Measurements from ENCODE around the gene RGS6.

Gene RGS6

DNA sequence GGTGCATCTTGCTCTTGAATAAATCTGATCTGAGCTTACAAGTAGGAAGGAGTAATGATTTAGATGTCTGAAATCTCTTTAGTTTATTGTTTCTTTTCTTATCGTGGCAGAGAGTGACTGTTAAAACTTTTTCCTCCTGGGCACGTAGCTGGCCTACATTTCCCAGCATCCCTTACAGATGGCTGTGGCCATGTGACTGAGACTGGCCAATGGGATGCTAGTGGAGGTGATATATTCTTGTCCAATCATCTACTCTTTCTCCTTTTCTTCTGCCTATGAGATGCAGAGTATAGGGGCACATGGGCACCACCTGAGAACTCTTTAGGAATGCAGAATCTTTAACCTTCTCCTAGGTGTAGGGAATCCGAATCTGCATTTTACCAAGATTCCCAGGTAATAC is 237.3 kb downstream of the RGS6 start:
- DNase-seq = no peak

DNA sequence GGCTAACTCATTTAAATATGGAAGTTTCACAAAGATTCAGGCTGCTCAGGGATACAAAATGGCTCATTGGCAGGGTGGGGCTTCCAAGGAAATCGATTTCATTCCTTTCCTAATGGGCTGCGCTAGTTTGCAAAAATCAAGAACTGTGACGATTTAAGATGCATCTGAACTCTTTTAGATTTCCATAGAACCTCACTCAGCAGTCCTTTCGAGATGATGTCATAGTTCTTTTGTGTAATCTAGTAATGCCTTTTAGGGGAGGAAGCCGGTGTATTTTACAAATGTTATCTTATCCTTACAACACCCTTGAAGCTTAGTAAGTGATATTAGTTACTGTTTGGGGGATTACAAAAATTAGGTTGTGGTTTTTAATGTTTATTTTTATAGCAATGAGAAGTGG is 239.8 kb downstream of the RGS6 start:
- DNase-seq = no peak

DNA sequence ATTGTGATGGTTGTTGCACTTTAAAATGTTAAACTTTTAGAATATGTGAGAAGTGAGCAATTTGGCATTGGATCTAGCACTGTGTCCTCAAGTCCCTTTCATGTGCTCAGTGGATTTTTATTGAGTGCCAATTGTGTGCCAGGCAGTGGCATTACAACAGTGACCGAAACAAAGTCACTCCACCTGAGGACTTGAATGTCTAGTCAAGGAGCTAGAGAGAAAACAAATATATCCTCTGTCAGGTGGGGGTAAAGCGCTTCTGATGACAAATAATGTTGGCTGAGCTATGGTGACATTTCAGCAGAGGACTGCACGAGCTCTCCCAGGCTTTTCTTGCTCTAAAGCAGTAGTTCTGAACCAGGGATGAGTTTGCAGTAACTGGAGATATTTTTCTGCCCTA is 240.4 kb downstream of the RGS6 start:
- no peak for DNase-seq

DNA sequence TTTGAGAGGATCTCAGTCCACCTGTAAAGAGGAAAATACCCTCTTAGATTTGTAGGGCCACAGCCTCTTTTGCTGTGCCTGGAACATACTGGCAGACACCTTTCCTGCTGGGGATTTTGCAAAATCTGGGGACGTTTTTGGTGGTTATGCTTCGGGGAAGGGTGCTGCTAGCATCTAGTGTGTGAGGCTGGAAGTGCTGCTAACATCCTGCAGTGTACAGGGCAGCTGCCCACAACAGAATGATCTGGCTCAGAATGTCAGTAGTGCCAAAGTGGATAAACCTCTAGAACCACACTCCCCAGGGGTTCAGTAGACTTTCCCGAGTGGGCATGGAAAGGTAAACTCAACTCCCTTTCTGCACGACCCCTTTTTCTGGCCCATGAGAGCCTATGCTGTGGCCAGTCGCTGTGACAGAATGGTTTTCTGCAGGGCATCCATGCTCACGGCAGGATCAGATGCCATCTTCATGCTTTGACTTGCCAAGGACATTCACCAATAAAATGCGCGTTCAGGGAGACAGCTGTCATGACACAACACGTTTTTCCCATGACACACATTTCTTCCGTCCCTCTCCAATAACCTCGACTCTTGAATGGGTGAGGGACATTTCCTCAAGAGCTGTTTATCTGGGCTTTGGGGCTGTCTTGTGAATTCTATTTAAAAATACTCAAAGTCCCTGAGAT is 240.9 kb downstream of the RGS6 start:
- no peak for DNase-seq

DNA sequence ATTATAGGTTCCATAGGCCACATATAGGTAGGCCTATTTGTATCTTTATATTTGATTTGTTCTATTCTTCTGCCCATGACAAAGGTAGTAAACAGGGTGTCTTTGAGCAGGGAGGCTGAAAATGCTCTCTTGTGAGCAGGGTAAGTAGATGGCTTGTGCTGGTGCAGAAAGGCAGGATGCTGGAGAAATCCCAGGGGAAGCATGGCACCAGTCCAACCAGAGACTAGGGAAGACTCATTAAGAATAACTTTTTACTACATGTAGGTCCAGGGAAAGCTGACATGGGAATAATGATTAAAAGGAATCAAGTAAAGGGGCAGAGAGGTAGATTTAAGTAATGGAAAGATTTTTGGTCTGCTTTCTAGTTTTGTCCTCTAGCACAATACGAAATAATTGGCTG is 245.0 kb downstream of the RGS6 start:
- no peak for DNase-seq

DNA sequence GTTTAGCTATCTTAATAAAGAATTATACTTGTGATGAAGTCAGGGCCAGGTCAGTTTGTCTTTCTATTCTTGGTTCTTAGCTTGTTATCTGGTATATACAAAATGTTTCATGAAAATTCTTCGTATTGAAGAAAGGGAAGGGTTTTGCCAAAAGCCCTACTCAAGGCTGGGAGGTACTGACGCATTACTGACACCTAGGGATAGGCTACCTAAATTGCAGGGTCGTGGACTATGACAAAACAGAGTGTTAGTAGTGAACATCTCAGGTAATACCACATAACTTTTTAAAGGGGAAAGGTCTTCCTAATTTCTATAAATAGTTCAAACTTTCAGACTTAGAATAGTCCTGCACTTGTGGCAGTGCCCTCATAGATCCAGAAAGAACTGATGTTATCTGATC is 246.3 kb downstream of the RGS6 start:
- no peak for DNase-seq

DNA sequence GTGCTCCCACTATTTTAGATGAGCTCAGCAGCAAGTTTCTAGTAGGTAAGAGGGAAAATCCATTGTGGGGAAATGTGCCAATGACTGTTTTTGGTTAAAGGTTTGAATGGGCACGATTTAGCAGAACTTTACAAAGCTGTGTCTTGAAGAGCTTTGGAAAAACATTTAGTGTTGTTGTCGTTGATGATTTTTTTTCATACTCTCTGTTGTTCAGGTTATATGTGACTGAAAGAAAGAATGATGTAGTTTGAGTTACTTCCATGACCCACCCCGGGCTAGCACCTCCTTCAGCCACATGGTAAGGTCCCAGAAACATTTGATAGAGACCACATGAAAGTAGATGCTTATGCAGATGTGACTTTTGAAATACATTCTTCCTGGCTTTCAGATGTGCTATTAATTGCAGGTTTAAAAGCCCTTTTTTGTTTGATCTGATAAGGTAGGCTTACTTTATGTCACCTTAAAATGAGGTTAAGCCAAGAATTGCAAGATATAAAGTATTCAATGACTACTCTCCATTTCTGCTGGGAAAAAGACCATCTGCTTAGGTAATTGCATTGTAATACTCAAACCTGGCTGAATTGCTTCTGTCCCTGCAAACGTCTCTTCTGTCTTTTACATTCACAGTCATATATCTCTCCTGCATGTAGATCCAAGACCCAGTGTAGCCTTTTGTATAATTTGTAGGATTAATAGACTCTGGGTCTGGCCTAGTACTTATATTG is 250.6 kb downstream of the RGS6 start:
- no peak for DNase-seq

DNA sequence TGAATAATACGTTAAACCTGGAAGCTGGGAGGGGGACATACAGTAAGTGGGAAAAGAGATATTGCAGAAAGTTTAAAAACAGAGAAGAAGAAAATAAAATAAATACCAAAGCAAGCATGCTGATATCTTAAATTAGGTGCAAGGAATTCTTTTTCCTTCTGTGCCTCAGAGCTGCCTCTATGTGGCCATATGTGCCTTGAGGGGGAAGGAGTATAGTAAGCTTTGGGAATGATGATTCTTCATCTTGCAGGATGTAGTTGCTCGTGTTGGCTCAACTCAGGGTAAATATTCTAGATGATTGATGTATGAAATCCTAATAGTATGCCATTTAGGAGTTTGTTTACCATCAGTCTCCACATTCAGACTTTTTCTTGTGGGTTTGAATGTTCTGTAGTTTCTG is 251.4 kb downstream of the RGS6 start:
- no peak for DNase-seq

DNA sequence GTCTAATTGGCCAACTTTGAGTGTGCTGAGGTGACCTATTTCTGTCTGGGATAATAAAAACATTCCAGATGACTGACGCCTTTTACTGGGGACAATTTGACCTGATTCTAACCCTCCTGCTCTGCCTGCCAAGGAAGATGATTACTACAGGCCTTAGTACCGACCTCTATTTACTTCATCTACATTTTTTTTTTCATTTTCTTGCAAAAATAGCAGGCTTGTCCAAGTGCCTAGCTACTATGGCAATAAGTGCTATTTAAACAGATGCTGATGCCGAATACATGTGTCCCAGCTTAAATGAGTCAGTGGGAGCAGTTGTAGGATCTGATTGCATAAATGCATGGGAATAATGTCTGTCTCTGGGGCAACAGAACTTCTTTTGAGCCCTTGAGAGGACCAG is 254.3 kb downstream of the RGS6 start:
- no peak for DNase-seq

DNA sequence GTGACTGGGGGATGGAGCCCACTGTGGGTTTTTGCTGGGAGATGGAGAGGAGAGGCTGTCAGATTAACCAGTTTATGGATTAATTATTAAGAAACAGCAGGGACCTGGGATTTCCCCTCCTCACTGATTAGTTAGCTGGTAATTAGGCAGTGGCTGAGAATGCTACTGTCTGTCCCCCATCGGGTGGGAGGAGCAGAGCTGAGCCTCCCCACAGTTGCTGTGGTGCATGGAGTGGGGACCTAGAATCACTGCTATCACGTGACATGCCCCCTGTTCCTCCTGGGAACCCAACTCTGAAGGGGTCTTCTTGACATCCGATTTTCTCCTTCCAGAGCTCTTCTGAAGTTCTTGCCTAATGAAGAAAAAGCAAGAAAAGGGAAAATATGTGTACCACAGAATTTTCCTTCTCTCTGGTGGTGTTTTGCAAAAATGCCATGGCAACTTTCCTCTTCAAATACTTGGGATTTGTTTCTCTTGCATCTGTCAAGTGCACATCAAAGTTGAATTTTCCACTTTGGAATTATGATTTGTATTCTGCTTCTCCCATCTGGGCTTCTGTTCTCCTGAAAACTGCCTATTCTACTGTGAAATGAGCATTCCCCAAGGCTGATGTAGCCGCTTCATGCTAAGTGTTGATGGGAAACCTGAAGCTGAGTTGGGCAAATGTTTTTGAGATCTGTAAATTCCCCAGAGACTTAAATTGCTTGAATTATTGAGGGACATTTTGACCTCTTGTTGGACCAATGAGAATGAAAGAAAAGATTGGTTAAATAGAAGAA is 264.2 kb downstream of the RGS6 start:
- DNase-seq = no peak

DNA sequence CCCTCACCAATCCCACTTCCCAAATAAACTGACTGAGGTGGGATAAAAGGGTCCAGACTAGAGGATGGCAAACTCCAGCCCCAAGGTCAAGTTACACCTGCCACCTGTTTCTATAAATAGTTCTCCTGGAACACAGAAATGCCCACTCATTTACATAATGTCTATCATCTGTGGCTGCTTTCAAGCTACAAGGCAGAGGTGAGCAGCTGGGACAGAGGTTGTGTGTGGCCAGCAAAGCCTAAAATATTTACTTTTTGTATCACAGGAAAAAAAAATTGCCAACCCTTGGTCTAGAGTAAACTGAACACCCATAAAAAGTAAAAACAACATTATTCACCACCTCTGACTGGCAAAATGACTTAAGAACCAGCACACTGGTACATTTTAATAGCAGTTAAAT is 269.4 kb downstream of the RGS6 start:
- DNase-seq = no peak

DNA sequence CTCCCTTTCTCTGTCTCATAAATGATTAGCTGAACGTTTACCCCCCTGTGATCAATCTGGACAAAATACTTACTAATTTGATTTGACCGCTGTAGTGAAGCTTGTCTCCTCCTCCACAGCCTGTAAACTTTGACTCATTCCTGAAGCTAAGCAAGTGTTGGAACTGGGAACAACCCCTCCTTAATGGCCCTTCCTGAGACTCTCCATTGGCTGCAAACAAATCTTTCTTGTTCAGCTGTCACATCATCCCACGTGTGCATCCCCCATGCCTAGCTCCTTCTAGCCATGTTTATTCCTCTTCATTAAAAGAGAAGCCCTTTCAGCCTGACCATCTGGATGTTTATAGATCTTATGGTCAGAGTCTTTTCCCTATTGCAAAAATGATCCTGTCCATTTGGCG is 281.2 kb downstream of the RGS6 start:
- no peak for DNase-seq

DNA sequence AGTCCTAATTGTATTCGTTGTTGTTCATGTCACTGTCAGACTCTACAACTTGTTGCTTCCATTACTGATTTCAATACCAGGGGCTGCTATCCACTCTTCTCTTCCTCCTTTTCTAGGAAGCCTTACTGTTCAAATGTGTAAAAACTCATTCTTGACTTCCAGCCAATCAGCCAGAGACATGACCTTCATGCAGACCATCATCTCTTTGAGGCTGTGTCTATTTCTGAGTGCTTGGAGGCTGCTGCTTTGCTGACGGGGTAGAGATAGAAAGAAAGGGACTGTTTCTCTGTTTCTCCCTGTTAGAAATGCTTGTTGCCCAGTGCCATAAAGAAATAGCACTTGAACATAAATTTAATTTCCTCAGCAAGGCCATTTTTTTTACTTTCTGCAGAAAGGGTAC is 282.9 kb downstream of the RGS6 start:
- no peak for DNase-seq

DNA sequence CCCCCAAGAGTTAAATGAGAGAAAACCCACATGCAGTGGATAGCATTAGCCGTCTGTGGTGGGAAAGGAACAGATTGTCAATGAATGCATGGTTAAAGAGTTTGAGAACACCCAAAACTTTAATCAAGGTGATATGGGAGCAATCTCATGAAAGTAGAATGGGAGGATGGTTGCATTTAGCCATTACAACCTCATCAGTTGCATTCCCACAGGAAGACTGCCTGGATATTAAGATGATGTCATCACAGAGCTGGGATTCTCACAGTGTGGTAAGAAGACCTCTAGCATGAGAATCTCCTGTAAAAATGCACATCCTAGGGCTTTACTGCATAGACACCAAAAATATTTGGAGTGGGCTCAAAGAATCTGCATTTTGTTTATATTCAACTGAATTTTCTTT is 284.9 kb downstream of the RGS6 start:
- DNase-seq = no peak

DNA sequence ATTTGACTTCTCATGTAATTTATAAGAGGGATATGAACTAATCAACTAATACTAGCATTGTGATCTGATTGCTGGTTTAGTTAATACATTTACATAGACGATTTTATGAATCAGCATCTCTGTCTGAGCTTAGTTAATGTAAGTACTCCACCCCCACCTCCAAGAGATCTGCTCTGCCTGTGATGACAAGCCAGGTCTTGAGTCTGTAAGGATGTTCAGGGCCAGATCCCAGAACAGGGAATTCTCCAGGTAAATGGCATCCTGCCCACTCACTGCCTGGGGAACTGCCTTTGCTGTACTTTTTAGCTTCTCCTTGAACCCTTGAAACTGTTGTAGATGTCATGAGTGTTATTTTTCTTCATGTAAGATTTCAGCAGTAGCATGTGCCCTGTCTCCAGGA is 289.8 kb downstream of the RGS6 start:
- no peak for DNase-seq

DNA sequence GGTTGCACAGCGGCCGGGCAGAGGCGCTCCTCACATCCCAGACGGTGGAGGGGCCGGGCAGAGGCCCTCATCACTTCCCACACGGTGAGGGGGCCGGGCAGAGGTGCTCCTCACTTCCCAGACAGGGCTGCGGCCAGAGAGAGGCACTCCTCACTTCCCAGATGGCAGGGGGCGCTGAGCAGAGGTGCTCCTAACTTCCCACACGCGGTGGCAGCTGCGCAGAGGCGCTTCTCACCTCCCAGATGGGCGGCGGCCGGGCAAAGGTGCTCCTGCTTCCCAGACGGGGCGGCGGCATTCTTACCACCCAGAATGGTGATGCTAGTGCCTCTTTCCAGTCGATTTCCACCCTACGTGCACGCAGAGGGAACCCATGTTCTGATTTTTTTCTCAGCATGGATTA is 304.4 kb downstream of the RGS6 start:
- no peak for DNase-seq

DNA sequence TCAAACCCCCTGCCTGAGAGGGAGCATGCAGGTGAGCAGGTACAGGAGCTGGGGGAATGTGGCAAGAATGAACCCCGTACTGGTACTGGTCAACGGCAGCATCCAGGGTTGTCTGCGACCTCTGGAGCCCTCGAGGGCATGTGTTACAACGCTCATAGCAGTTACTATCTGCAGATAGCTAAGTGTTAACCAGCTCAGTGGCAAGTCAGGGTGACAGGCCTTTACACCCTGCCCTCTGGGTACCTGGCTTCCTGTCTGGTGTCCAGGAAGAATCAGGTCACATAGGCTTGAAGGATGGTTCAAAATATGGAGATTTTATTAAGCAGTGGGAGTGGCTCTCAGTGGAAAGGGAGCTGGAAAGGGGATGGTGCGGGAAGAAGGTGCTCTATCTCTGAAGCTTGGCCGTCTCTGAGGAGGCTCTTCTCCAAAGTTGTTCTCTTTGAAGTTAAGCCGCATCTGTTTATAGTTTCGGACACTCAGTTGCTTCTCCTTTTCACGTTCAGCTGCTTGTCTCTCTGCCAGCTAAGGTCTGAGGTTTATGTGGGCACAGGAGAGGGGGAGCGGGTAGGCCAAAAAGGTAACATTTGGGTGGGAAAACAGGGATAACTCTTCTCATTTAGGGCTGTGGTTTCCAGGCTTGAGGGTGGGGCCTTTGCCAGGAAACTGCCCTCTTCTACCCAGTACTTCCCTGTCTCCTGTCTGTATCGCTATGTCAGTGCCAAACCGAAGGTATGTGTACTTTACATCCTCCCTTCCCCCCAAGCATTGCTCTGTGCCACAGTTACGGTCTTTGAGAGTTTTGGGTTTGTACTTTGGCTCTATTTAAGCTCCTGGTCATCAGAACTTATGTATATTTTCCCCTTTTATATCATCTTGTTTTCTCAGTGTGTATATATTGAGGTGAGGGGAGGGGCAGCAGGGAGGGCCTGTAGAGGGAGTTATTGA is 305.8 kb downstream of the RGS6 start:
- DNase-seq = no peak

DNA sequence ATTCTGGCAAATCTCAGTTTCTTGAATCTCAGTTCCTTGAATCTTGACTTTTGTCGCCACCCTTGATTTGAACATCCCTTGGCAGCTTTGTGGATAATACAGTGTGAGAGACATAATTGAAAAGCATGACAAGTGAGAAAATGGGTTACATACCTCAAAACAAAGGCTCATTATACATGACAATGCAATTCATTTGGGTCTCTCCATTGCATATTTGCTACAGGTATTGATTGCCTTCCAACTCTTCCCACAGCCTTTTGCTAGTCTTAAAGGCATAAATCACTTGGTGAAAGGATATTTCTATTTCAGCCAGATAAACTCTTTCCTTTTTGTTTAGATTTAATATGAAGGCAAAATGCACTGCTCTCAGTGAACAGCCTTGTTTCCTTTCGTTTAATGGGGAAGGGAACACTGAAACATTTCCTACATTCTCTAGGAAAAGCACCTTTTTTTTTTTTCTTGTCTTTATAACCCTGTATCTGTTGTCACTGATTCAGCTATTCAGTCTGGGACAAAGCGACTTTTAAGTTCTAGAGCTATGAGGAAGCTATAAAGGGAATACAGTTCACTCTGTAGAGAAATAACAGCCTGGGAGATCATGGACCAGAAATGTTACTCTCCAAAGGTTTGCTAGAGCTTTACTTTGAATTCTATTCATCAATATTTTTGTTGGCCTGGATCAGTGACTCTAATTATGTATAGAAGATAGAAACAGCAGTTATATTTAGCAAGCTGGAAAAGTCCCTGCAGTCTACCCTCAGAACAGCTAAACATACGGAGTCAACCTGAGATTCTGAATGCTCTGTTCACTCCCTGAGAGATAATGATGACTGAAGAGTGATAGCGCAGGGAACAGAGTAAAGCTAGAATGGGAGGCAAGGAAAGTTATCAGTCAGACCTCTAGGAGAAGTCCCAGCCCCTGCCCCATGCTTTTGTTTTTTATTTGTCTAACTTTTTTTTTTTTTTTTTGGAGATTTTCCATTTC is 311.4 kb downstream of the RGS6 start:
- no peak for DNase-seq

DNA sequence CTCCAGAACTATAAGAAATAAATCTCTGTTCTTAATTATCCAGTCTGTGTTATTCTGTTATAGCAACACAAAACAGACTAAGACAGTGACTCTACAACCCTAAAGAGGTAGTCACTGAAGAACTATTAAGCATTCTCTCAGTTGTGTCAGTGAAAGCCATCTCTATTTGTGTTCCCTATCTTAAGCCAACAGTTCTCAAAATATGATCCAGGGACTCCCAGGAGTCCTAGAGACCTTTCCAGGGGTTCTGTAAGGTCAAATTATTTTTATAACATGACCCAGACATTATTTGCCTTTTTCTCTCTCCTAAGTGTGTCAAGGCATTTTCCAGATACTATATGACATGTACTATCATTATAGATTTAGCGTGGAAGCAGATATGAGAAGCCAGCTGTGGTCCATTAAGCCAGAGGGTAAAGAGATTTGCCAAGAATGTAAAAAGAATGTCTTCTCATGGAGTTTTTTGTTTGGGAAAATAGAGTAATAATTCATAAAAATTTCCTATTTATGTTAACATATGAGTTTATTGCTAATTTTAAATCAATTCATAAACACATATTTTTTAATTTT is 315.8 kb downstream of the RGS6 start:
- DNase-seq = no peak

DNA sequence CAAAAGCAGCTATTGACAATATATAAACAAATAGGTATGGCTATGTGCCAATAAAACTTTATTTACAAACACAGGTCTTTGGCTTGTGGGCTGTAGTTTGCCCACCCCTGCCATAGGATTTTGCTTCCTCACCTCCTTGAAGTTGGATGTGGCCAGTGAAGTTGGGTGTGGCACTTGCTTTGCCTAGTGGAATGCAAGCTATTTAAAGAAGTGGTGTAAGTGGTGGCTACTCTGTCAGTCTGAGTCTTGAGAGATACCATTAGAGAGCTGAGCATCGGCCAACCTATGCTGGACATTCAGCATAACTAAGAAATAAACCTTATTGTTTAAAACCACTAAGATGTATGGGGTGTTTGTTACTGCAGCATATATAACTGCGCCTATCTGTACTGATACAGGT is 321.3 kb downstream of the RGS6 start:
- DNase-seq = no peak

DNA sequence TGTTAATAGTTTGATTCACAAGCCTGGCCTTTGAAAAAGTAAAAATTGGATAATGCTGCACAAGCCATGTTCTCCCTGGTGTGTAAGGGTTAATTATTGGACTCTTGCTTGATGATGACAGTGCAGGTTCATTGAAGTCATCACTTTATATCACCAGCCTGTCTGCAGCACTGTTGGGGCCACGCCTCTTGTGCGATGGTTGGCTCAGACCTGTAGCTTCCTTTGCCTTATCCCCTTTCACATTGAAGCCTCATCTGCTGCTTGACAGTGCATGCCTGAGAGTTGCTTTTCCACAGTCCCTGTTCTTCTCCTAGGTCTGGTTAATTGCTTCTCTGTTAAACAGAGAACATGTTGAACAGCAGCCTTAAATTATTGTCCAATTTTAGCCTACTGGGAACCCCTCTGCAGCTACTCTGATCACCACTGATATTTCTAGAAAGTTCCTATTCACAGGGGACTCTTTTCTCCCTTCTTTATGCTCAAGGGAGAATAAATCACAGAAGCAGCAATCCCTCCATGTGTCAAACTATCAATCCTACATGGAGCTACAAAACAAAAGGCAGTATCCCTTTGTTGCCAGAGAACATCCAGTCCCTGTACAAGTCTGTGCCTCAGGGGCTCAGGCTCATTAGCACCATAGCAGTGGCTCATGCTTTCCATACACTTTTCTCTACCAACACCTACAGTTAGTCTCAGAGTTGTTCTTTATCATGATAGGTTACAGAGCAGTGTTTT is 322.1 kb downstream of the RGS6 start:
- no peak for DNase-seq
